ENCODE measurements around the gene SCARF2.
"Not testable (repeated sequence)": the region's sequence is repeated elsewhere in the genome, so short reads cannot be mapped to it uniquely, and the experiment has no call there.

The SCARF2 gene

GRCh38 chr22:20457506-20458240 lies 20.0 kb upstream of the SCARF2 start:
- no peak for TF ChIP-seq CTCF (IDR thresholded peaks at IDR 0.05; ENCODE audit: low read depth, low read length)
- DNase-seq (ENCODE audit: extremely low read depth, low read depth) = no peak

GRCh38 chr22:20456722-20457076 lies 19.1 kb upstream of the SCARF2 start:
- no peak for DNase-seq (ENCODE audit: extremely low read depth, low read depth)
- TF ChIP-seq CTCF (IDR thresholded peaks at IDR 0.05; ENCODE audit: low read depth, low read length) = no peak

- peak; percentile 95 for TF ChIP-seq CTCF (IDR thresholded peaks at IDR 0.05; ENCODE audit: low read depth, low read length)
- DNase-seq (ENCODE audit: extremely low read depth, low read depth) = peak; percentile 72
Measured at GRCh38 chr22:20456064-20456721, 18.6 kb upstream of the SCARF2 start.

- no peak for TF ChIP-seq CTCF (IDR thresholded peaks at IDR 0.05; ENCODE audit: low read depth, low read length)
- DNase-seq (ENCODE audit: extremely low read depth, low read depth) = no peak
Measured at GRCh38 chr22:20455709-20456063, 18.1 kb upstream of the SCARF2 start.

GRCh38 chr22:20453222-20453621 lies 15.6 kb upstream of the SCARF2 start:
- DNase-seq (ENCODE audit: extremely low read depth, low read depth) = no peak
- no peak for TF ChIP-seq CTCF (IDR thresholded peaks at IDR 0.05; ENCODE audit: low read depth, low read length)

GRCh38 chr22:20451920-20452319 lies 14.3 kb upstream of the SCARF2 start:
- no peak for TF ChIP-seq CTCF (IDR thresholded peaks at IDR 0.05; ENCODE audit: low read depth, low read length)
- no peak for DNase-seq (ENCODE audit: extremely low read depth, low read depth)

- DNase-seq (ENCODE audit: extremely low read depth, low read depth) = not testable (repeated sequence)
Measured at GRCh38 chr22:20451129-20451778, 13.6 kb upstream of the SCARF2 start.

Measured in AG09319 (cell line).